Measurements from ENCODE around the gene OSER1.
"Not testable (repeated sequence)": the region's sequence is repeated elsewhere in the genome, so short reads cannot be mapped to it uniquely, and the experiment has no call there.

The OSER1 gene

DNA sequence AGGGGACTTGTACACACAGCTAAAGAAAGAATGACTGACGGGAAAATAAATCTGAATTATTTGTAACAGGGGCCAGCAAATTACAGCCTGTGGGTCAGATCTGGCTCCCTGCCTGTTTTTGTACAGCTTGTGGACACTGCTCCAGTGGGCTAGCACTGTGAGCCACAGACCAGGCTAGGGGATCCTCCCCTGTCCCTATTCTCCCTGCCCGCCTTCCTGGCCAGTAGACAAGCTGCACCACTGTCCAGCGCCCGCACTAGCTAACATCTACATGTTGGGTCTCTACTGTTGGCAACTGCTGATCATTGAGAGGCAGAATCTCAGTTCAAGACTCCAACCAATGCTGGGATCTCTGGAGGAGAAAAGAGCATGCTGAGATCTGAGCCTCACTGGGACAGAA is 10.7 kb downstream of the OSER1 start:
- no peak for DNase-seq

DNA sequence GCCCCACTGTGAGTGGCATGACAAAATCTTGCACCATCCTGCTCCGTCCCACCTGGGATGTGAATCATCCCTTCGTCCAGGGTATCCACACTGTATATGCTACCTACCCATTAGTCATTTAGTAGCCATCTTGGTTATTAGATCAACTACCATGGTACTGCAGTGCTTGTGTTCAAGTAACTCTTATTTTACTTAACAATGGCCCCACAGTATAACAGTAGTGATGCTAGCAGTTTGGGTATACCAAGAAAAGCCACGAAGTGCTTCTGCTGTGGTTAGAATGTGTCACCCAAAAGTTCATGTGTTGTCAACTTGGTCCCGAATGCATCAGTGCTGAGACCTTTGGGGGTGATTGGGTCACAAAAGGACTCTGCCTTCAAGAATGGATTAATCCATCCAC is 11.7 kb downstream of the OSER1 start:
- no peak for DNase-seq

DNA sequence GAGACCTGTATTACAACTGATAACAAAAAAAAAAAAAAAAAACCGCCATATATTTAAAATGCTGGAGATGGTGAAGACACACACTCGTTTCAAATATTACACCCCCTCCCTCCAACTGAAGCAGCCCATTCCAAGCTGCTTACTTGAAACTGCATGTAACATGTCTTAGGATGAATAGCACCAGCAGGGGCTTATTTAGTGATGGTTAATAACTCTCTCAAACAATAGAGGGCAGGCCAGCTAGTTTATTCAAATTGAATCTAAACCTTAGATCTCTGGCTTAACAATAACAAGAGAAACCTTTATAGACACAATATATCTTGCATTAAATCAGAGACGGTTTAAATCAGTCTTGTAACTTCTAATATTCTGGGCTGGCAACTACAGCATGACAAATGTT is 14.3 kb downstream of the OSER1 start:
- no peak for DNase-seq

DNA sequence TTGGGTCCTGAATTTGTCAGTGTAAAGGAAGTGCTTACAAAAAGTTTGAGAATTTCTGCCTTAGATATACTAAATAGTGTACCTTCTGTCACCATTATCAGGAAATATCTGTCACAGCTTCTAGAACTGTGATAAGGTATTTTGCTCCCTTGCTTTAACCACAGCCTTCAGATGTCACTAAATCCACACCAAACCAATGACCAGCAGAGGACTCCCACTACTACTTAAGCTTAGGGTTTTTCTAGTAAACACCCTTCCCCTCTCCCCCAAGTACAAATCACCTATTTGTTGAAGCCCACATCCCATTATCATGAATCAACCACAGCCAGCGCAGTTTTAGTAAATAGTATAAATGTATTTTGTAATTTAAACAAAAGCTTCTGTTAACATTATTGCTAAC is 15.0 kb downstream of the OSER1 start:
- no peak for DNase-seq

DNA sequence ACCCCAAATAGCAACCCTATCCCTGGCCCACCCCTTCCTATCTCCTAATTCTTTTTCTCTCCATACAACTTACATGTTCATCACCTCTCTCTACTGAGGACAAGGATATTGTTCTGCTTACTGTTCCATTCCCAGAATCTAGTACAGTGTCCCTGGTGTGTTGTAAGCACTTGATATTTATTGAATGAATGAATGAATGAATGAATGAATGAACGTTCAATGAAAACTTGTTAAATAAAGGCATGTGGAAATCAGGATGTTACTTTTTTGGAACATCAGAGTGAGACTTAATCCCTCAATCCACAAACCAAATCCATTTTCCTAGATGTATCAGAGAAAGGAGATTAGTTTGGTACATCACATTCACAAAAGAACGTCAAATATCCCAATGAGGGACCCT is 16.8 kb downstream of the OSER1 start:
- DNase-seq = no peak

DNA sequence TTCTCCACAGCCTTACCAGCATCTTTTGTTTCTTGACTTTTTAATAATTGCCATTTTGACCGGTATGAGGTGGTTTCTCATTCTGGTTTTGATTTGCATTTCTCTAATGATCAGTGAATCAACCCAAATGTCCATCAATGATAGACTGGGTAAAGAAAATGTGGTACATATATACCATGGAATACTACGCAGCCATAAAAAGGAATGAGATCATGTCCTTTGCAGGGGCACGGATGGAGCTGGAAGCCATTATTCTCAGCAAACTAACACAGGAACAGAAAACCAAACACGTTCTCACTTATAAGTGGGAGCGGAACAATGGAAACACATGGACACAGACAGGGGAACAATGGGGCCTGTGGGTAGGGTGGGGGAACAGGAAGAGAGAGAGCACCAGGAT is 18.9 kb downstream of the OSER1 start:
- not testable (repeated sequence) for DNase-seq

DNA sequence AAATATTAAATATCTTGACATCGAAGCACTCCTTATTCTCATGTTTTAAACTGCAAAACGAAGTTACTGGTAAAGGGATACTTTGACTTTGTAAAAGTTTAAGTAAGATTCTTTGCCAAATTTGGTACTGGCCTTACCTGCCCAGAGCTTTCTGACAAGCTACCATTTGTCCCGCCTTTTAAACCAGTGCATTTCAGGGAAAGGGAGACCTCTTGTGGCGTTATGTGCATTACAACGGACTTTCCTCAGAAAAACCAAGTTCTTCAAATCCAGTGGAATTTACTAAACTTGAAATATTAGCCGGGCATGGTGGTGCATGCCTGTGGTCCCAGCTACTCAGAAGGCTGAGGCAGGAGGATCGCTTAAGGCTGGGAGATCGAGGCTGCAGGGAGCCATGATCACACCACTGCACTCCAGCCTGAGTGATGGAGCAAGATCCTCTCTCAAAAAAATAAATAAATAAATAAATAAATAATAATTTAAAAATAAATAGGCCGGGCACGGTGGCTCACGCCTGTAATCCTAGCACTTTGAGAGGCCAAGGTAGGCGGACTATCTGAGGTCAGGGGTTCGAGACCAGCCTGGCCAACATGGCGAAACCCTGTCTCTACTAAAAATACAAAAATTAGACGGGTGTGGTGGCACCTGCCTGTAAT is 20.2 kb downstream of the OSER1 start:
- peak; percentile 83 for DNase-seq

DNA sequence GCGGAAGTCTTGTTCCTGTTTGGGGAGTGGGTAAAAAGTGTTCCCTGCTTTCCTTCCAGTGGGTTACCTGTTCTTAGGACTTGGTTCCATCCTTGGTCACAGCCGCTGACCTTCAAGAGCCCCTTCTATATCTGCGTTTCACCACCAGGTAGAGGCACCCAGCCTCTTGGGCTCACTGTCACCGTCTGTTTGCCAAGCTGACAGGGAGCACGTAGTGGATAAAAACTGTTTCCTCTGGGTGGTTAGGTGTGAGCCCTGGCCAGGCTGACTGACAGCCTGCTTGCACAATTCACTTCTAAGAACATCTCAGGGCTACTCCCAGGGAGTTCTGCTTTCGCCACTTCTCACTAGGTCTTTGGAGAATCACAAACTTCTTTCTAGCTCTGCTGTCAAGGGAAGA is 21.8 kb downstream of the OSER1 start:
- DNase-seq = no peak

DNA sequence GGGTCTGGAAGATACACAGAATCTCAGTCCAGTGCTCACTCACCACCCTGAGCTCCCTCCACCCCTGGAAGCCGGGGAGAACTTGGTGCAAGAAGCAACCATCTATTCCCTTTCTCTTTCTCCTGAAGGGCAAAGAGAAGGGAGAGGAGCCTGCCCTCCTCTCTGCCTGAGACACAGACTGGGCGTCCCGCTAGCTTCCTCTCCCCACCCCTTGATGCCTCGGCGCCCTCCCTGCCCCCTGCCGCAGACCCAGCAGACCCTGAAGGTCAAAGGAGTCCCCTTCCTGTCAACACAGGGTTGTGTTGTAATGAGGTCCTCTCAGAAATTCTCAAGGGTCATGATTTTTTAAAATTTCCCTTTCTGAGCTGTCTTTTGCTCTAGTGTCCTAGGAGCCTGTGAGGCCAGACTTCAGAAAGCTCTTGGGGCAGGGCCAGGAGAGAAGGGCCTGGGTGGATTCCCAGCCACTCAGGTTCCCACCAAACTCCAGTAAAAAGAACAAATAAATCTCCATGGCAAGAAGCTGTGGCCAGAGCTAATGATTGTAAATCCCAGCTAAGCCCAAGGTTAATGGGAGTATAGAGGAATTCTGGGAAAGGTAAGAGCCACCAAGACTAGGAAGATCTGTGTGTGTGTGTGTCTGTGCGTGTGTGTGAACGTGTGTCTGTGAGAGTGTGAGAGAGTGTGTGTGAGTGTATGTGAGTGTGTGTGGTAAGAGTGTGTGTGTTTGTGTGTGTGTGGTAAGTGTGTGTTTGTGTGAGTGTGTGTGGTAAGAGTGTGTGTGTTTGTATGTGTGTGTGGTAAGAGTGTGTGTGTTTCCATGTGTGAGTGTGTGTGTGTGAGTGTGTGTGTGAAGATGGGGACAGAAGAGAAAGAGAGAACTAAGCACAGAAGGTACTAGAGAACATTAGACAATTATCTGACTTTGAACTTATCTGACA is 22.5 kb downstream of the OSER1 start:
- peak; percentile 78 for DNase-seq

DNA sequence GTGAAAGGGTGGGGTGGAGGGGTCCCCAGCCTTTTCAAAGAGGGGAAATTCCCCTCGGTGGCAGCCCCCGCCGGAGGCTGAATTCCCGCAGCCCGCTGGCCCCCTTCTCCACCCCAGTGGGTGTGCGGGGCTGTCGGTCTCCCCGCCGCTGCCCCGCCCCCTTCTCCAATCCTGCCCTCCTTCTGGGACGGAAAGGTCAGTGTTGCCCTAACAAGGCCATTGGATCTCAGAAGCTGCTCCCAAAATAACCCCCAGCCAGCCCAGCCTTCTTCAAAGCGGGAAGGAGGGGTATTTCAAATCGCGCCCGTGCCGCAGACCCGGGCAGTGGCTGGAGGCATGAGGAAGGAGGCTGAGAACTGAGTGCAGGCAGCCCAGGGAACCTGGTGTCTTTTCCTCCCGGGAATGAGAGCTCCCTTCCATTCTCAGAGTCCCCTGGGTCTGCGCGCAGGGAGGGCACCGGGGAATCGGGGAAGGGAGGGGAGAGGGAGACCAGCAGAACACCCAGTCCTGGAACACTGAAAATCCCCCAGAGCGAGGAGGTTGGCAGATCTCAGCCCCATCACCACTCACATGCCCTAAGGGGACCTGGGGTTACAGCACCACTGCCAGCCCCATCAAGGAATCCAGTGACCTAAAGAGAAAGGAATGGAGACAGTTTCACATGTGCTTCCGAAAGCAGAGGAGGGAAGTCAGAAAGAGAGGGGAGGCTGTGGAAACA is 23.4 kb downstream of the OSER1 start, which contains the start of gene JPH2:
TSS of gene JPH2 (minus strand) at position 135 of the 718 bp plus-strand sequence. CDS start 483 bp downstream, outside the sequence.
- DNase-seq = peak; percentile 99

DNA sequence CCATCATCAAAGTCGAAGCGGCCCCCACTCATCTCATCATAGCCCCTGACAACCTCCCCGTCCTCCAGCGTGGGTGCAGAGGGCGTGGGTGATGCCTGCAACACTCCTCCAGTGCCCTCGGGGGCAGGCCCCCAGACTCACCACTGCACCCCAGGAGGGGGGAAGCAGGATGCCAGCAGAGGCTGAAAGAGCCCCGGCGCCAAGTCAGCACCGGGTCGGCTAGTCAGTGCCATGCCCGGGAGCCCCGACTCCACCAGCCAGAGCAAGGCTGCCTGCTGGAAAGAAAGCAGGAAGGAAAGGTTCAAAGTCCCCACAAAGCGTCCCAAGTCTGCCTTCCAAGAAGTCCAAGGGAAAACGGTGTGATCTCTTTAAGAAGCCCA is 23.9 kb downstream of the OSER1 start:
- DNase-seq = no peak

DNA sequence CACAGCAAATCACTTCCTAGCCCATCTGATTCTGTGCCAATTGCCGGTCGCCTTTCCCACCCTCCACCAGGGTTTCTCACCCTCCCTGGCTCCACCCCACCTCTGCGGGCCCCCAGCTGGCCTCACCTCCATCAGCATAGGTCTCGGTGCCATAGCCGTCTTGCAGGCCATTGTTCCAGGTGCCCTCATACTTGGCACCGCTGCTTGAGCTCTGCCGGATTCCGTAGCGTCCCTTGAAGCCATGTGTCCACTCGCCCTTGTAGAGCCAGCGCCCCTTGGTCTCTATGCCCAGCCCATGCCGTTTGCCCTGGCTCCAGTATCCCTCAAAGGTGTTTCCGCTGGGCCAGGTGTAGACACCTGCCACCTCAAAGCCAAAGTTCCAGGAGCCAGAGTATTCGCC is 24.4 kb downstream of the OSER1 start:
- DNase-seq = no peak

DNA sequence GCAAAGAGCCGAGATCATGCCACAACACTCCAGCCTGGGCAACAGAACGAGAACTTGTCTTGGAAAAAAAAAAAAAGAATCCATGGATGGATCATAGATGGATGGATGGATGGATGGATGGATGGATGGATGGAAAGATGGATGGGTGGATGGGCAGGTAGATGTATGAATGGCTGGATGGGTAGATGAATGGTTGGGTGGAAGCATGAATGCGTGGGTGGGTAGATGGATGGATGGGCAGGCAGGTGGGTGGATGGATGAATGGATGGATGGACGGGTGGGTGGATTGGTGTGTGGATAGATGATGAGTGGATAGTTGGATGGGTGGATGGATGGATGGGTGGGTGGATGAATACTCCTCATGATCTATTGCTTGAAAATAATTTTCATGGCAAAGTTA is 25.0 kb downstream of the OSER1 start:
- no peak for DNase-seq

DNA sequence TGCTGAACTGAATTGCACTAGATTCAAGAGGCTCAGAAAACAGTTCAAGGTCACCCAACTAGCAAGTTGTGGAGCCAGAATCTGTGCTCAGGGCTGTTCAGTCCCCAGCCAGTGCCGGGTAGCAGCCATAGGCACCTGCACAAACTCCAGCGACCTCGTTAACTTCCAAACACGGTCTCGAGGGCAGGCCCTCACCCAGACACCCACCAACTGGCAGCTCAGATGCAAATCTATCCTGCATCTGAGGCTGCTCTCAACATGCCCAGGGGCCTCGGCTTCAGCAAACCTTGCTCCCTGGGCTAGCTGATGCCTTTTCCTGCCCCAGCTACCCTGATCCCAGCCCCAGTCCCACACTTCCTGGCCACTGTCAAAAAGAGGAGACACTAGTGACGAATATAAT is 27.3 kb downstream of the OSER1 start:
- DNase-seq = no peak

DNA sequence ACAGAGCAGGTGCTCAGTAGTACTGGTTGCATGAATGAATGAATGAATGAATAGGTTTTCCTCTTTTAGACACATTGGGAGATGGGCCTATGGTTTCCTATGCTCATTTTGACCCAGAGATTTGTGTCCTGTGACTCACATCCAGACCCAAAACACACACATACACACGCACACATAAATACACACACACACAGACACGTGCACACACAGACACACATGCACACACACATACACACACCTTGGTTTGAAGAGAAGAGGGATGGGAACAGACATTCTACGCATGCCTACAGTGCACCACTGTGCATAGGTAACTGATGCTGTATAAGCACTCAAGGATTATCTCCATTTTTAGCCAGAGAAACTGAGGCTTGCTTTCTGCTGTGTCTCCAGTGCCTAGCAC is 27.7 kb downstream of the OSER1 start:
- DNase-seq = no peak

DNA sequence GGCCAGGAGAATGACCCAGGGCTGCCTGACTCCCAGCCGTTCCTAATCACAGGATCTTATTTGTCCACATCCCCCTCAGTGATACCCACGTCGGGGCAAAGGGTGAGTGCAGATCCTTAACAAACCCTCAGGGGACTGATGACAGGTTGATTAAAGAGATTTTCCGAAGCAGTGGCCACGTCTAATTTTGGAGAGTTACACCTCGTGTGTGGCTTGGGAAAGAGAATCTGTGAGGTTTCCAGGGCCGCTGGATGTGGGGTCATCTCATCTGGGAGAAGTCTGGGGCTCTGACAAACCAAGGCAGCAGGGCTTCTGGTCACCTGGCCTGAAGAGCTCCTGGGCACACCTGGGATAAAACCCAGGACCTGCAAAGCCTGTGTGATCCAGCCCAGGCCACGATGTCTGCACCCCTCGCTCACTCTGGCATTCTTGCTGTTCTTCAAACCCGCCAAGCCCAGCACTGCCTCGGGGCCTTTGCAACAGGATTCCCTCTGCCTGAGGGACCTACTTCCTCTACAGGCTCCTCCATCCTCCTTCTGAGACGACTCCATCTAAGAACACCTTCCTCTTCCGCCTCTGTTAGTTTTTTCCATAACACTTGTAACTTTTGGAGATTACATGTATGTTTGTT is 28.3 kb downstream of the OSER1 start:
- DNase-seq = no peak

DNA sequence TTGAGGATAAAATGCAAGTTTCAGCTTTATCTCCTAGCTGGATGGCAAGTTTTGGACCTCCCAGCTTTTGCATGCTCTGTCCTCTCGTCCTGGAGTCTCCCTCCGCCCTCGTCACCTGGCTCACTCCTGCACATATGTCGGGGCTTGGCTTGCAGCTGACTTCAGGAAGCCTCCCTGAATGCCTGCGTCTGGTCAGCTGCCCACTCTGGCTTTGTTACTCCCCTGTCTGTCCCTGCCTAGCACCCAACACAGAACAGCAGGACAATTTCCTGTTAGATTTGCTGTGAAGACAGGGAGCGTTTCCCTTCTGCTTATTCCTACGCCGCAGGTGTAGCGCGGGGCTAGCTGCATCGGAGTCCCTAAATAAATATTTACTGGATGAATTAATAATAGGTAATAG is 29.0 kb downstream of the OSER1 start:
- DNase-seq = no peak

DNA sequence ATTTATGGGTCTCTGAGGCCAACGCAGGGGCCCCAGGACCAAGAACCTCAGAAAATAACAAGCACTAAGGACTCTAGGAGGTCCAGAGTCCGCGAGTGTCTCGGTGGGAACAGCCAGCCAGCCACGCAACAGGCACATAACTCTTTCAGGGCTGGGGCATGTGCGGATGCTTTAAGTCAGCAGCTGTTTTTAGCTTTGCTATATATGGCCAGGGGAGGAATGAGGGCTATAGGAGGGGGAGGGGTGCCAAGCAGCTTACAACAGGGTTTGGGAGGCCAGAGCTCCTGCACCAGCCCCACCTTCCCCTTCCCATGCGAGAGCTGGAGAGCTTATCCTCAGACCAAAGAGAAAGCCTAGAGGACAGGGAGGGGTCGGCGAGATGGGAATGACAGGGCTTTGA is 29.8 kb downstream of the OSER1 start:
- DNase-seq = no peak

DNA sequence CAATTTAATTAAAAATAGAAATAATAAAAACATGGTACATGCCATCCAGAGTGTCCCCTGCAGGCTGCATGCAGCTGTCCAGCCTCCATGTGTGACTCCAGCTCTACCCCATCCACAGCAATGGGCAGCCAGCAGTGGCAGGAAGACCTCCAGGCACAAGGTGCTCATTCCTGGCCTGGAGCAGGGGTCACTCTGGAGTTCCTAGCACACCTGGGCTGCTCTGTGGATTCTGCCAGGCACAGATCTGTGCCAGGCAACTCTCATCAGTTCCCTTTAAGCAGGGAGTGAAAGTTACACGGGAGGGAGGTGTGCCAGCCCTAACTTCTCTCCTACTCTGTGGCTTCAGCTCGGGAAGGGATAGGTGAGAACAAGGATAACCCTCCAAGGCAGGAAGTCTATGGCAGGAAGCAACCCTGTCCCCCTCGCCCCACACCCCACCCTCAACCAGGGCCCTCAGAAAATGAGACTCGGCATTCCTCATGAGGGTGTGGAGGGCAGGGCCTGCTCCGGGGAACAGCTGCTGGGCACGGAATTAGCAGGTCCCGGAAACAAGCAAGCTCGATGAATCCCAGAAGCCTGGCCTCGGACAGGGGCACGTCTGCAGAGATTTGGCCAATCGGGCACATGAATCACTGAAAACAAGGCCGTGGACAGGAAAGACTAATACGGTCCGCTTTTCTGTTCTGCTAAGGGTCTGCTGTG is 33.6 kb downstream of the OSER1 start:
- DNase-seq = no peak

DNA sequence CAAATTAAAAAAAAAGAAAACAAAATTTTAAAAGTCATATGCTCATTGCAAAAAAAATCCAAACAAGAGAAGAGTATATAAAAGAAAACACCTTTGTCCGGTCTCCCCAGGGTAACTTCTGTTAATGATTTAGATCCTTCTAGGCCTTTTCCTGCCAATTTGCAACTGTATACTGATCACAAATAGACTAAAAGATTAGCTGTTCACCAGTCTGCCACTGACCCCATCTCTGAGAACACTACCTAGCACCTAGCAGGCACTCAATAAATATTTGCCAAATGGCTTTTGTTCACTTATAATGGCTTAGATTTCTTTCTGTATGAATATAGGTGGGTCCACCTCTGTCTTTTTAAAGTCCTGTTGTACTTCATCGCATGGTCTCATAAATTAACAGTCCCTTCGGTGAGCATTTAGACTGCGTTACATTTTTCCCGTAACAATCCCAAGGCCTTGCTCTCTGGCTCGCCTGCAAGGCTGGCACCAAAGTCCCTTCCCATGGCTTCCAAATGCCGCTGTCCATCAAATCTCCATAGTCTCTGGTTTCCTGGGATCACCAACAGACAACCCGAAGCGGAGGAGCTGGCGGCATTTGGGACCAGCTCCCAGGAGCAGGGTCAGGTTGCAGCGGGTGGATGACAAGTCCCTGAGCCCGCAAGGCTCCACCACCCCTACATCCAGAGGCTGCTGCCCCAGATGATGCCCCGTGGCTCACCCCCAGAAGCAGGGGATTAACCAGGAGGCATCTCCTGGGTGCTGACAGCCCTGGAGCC is 35.4 kb downstream of the OSER1 start:
- DNase-seq = no peak

DNA sequence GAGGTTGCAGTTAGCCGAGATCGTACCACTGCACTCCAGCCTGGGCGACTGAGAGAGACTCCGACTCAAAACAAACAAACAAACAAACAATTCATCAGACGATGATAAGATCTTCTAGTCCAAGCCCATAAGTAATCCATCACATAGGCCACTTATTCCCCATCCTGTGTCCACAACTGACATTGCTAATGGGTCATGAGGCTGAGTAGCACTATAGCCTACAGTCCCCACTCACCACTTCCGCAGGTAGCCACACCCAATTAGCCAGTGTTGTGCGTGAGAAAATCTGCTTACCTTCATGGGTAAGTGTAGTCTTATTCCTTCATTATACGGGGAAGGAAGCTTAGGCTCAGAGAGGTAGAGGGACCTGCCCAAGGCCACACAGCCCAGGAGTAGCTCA is 36.7 kb downstream of the OSER1 start:
- no peak for DNase-seq

DNA sequence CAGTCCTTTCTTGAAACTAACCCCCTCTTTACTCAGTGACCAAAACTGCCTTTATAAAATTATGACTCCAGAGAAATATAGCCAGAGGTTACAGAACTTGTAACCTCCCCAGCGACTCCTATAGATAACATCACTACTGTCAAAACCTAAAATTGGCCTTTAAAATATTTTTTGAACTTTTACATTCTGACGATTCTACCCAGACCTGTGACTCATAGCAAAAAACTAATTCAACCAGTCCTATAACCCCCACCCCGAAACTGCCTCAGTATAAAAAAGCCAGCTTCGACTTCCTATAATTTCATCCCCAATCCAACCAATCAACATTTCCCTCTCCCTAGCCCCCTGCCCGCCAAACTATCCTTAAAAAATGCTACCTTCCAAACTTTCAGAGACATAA is 37.5 kb downstream of the OSER1 start:
- DNase-seq = no peak
